ENCODE measurements around the gene CXADR. TPM values are rescaled to one million over a fixed set of nuclear protein-coding genes. Genes with fewer than 3 reads are reported as not detected.

The CXADR gene
- total and polyA plus RNA-seq, 7 donors, result 1.5 to 14.5 (median 2.5) TPM

GRCh38 chr21:17545007-17545406, 32.2 kb downstream of the CXADR start:
- Histone ChIP-seq H3K27ac (no peak overlapping the region), H3K36me3 (no peaks in the 10 kb centered on the region), H3K27me3 (no peaks in the 10 kb centered on the region), H3K9me3 (no peaks in the 10 kb centered on the region), H3K4me3 (no peak overlapping the region), H3K4me1 (peaks cover 0 to 11% (median 9%) of the 10 kb centered on the region in 4 donors)
- WGBS, 2 donors, result 87 to 88% methylated on average over 1 of the region's 1 CpG
- TF ChIP-seq POLR2AphosphoS5 (IDR thresholded peaks at IDR 0.05) (no peak), EP300 (IDR thresholded peaks at IDR 0.05) (no peak), POLR2A (IDR thresholded peaks at IDR 0.05) (no peak), CTCF (IDR thresholded peaks at IDR 0.05) (no peak)
- intact Hi-C loops (cut with DNase I), result no loop called here
- DNase-seq, result no peak

DNA sequence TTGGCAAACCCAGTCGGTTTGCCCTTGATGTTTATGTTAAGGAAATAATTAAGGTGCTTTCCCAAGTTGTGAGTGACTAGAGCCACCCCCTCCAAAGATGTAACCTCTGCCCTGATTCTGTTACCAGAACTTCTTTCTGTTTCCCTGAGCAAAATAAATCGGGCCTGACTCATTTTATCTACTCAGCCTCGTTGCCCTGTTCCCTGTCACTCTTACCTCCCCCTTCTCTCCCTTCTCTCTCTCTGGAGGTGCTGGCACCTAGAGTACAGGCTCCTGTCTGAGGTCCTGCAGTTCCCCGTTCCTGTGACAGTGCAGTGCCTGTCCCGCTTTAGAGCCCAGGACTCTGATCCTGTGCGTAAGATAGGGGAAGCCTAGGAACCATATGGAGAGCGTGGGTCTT, 35.4 kb downstream of the CXADR start:
- Histone ChIP-seq H3K27me3 (no peaks in the 10 kb centered on the region), H3K4me3 (no peak overlapping the region), H3K9me3 (no peaks in the 10 kb centered on the region), H3K27ac (no peak overlapping the region), H3K4me1 (no peaks in the 10 kb centered on the region), H3K36me3 (no peaks in the 10 kb centered on the region)
- intact Hi-C loops (cut with DNase I), result no loop called here
- DNase-seq, result no peak
- TF ChIP-seq POLR2A (IDR thresholded peaks at IDR 0.05), result no peak
- TF ChIP-seq EP300 (IDR thresholded peaks at IDR 0.05), result no peak
- no peak for TF ChIP-seq POLR2AphosphoS5 (IDR thresholded peaks at IDR 0.05)
- TF ChIP-seq CTCF (IDR thresholded peaks at IDR 0.05), result no peak
- 71 to 80% methylated on average over 7 of the region's 7 CpGs for WGBS, 2 donors

- Histone ChIP-seq H3K27ac (no peak overlapping the region), H3K27me3 (no peaks in the 10 kb centered on the region), H3K4me3 (no peak overlapping the region), H3K9me3 (no peaks in the 10 kb centered on the region), H3K4me1 (peaks cover 0 to 8% (median 0%) of the 10 kb centered on the region in 4 donors), H3K36me3 (no peaks in the 10 kb centered on the region)
- 73 to 81% methylated on average over 5 of the region's 5 CpGs for WGBS, 2 donors
- intact Hi-C loops (cut with DNase I), result no loop called here
- DNase-seq, result no peak
- TF ChIP-seq POLR2A (IDR thresholded peaks at IDR 0.05), result no peak
- TF ChIP-seq CTCF (IDR thresholded peaks at IDR 0.05), result no peak
- TF ChIP-seq EP300 (IDR thresholded peaks at IDR 0.05), result no peak
- TF ChIP-seq POLR2AphosphoS5 (IDR thresholded peaks at IDR 0.05), result no peak
Measured at GRCh38 chr21:17550671-17551308, 37.9 kb downstream of the CXADR start.

DNA sequence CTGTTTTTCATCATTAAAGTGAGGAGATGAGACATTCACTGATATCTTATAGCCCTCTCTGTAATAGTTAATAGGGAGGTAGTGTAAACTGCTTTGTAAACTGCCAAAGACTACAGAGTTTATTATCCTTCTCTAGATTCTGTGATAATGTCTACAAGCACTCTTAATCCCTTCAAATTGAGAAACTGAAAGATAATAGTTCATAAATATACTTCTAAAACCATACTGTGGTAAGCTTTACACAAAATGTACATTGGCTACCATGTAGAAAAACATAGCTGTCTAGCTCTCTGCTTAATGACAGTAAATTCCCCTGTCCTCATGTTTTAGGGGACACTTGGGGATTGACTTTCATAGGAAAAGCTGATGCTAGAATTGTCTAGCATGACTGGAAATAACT, 39.6 kb downstream of the CXADR start:
- no peaks in the 10 kb centered on the region for H3K36me3 ChIP-seq
- peaks cover 0 to 8% (median 0%) of the 10 kb centered on the region in 4 donors for H3K4me1 ChIP-seq
- no peak overlapping the region for H3K4me3 ChIP-seq
- DNase-seq, result no peak
- no peaks in the 10 kb centered on the region for H3K9me3 ChIP-seq
- H3K27me3 ChIP-seq, result no peaks in the 10 kb centered on the region
- intact Hi-C loops (cut with DNase I), result no loop called here
- TF ChIP-seq POLR2AphosphoS5 (IDR thresholded peaks at IDR 0.05), result no peak
- no peak for TF ChIP-seq EP300 (IDR thresholded peaks at IDR 0.05)
- no peak for TF ChIP-seq POLR2A (IDR thresholded peaks at IDR 0.05)
- no peak for TF ChIP-seq CTCF (IDR thresholded peaks at IDR 0.05)
- no peak overlapping the region for H3K27ac ChIP-seq

- Histone ChIP-seq H3K36me3 (no peaks in the 10 kb centered on the region), H3K4me3 (no peak overlapping the region), H3K27ac (no peak overlapping the region), H3K4me1 (peaks cover 0 to 8% (median 0%) of the 10 kb centered on the region in 4 donors), H3K27me3 (no peaks in the 10 kb centered on the region), H3K9me3 (no peaks in the 10 kb centered on the region)
- intact Hi-C loops (cut with DNase I), result no loop called here
- TF ChIP-seq POLR2A (IDR thresholded peaks at IDR 0.05), result no peak
- no peak for TF ChIP-seq EP300 (IDR thresholded peaks at IDR 0.05)
- TF ChIP-seq POLR2AphosphoS5 (IDR thresholded peaks at IDR 0.05), result no peak
- TF ChIP-seq CTCF (IDR thresholded peaks at IDR 0.05), result no peak
- 35 to 89% methylated on average over 2 of the region's 2 CpGs for WGBS, 2 donors
- DNase-seq, result no peak
Measured at GRCh38 chr21:17554120-17554519, 41.3 kb downstream of the CXADR start.

Measured in sigmoid colon (tissue), 7 donors.